HEK293 (cell line): ENCODE measurements around the gene NOVA2.

Experiments
- CTCF ChIP-seq: fragments of 450-650 bp; formaldehyde crosslinking; IDR thresholded peaks from 2 replicates; pipeline ENCODE4 v1.5.1; 2016; ENCODE audit warnings: missing biosample characterization, missing genetic modification characterization
- GFI1B ChIP-seq: fragments of 450-650 bp; formaldehyde crosslinking; IDR thresholded peaks from 2 replicates; pipeline ENCODE4 v1.5.1; 2016; ENCODE audit warnings: missing biosample characterization, missing genetic modification characterization
- KLF17 ChIP-seq: fragments of 450-650 bp; formaldehyde crosslinking; IDR thresholded peaks from 2 replicates; pipeline ENCODE4 v1.5.1; 2016; ENCODE audit warnings: missing biosample characterization, missing genetic modification characterization
- REST ChIP-seq: fragments of 450-650 bp; formaldehyde crosslinking; IDR thresholded peaks from 2 replicates; pipeline ENCODE4 v1.5.1; 2016; ENCODE audit warnings: missing biosample characterization, missing genetic modification characterization
- SP2 ChIP-seq: fragments of 450-650 bp; formaldehyde crosslinking; IDR thresholded peaks from 2 replicates; pipeline ENCODE4 v1.5.1; 2016; ENCODE audit warnings: missing biosample characterization, missing genetic modification characterization
- ZBTB21 ChIP-seq: fragments of 450-650 bp; formaldehyde crosslinking; IDR thresholded peaks from 2 replicates; pipeline ENCODE4 v1.5.1; 2017; ENCODE audit warnings: missing biosample characterization, missing genetic modification characterization
- ZBTB26 ChIP-seq: fragments of 450-650 bp; formaldehyde crosslinking; optimal IDR thresholded peaks from 2 replicates; pipeline ENCODE3; 2016; ENCODE audit warnings: missing biosample characterization, mild to moderate bottlenecking, missing genetic modification characterization
- ZNF2 ChIP-seq: fragments of 450-650 bp; formaldehyde crosslinking; IDR thresholded peaks from 2 replicates; pipeline ENCODE4 v1.5.1; 2016; ENCODE audit warnings: missing biosample characterization, missing genetic modification characterization
- ZNF302 ChIP-seq: fragments of 450-650 bp; formaldehyde crosslinking; IDR thresholded peaks from 2 replicates; pipeline ENCODE4 v1.5.1; 2016; ENCODE audit warnings: missing biosample characterization, missing genetic modification characterization, low read depth
- ZNF768 ChIP-seq: fragments of 450-650 bp; formaldehyde crosslinking; IDR thresholded peaks from 2 replicates; pipeline ENCODE4 v1.5.1; 2018; ENCODE audit warnings: missing biosample characterization, mild to moderate bottlenecking, missing genetic modification characterization

DNA sequence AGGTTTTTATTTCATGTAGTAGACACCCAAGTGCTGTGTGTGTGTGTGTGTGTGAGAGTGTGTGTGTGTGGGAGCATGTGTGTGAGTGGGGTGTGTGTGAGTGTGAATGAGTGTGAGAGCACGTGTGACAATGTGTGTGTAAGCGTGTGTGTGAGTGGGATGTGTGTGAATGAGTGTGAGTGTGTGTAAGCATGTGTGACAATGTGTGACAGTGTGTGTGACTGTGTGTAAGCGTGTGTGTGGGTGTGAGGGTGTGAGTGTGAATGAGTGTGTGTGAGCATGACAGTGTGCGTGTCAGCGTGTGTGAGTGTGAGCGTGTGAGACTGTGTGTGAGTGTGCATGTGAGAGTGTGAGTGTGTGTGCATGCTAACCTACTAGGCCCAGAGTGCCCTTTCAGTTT lies 15.3 kb downstream of the NOVA2 start:
- TF ChIP-seq ZNF768 (no peak), GFI1B (tag by site-specific recombination) (no peak), CTCF (tag by site-specific recombination) (no peak), ZBTB26 (no peak), REST (tag by site-specific recombination) (no peak), ZBTB21 (tag by site-specific recombination) (no peak), SP2 (tag by site-specific recombination) (no peak), ZNF2 (no peak), ZNF302 (tag by site-specific recombination) (no peak), KLF17 (tag by site-specific recombination) (no peak)
